WI38 (cell line): Measurements from ENCODE around the gene EHD2.

Experiments used
- H3K4me3 ChIP-seq: 2 replicates; pipeline ENCODE4 v1.5.1; 2011; ENCODE audit warnings: low read depth, mild to moderate bottlenecking, control low read depth, low read length
- CTCF ChIP-seq: IDR thresholded peaks from 2 replicates; pipeline ENCODE4 v1.5.1; 2012; ENCODE audit warnings: low read depth, mild to moderate bottlenecking, control low read depth, low read length

EHD2 gene

GRCh38 chr19:47681388-47681787 is 31.8 kb upstream of the EHD2 start:
- TF ChIP-seq CTCF: no peak
- no peak overlapping the region for H3K4me3 ChIP-seq

- no peak for TF ChIP-seq CTCF
- no peak overlapping the region for H3K4me3 ChIP-seq
Measured at GRCh38 chr19:47681936-47682335, 31.3 kb upstream of the EHD2 start.

- no peak overlapping the region for H3K4me3 ChIP-seq
- no peak for TF ChIP-seq CTCF
Measured at GRCh38 chr19:47682939-47683338, 30.3 kb upstream of the EHD2 start.

- TF ChIP-seq CTCF: no peak
- H3K4me3 ChIP-seq: no peak overlapping the region
Measured at GRCh38 chr19:47686679-47687450, 26.4 kb upstream of the EHD2 start.

GRCh38 chr19:47687906-47688305 is 25.3 kb upstream of the EHD2 start:
- no peak for TF ChIP-seq CTCF
- H3K4me3 ChIP-seq: no peak overlapping the region

- no peak for TF ChIP-seq CTCF
- no peak overlapping the region for H3K4me3 ChIP-seq
Measured at GRCh38 chr19:47691090-47691489, 22.1 kb upstream of the EHD2 start.

- TF ChIP-seq CTCF: no peak
- no peak overlapping the region for H3K4me3 ChIP-seq
Measured at GRCh38 chr19:47691782-47692181, 21.4 kb upstream of the EHD2 start.
